M059J (cell line): Measurements from ENCODE around the gene TLCD3A. TPM values are rescaled to one million over a fixed set of nuclear protein-coding genes. Genes with fewer than 3 reads are reported as not detected.
"Not testable (repeated sequence)": the region's sequence is repeated elsewhere in the genome, so short reads cannot be mapped to it uniquely, and the experiment has no call there.

Experiments used
- DNase-seq: peaks from one replicate; pipeline ENCODE4 v3.0.0-alpha.2; 2012; ENCODE audit warnings: low read depth
- total RNA-seq: library from RNA; depleted of rRNA; stranded (reverse); fragments of >200 nt; shearing (Covaris generic); gene quantifications from 2 replicates; pipeline ENCODE4 v1.2.3, GENCODE V29; 2014; rRNA removed

The TLCD3A gene
- total RNA-seq, 1 experiment from 2014 or later, result 37.1 TPM

DNA sequence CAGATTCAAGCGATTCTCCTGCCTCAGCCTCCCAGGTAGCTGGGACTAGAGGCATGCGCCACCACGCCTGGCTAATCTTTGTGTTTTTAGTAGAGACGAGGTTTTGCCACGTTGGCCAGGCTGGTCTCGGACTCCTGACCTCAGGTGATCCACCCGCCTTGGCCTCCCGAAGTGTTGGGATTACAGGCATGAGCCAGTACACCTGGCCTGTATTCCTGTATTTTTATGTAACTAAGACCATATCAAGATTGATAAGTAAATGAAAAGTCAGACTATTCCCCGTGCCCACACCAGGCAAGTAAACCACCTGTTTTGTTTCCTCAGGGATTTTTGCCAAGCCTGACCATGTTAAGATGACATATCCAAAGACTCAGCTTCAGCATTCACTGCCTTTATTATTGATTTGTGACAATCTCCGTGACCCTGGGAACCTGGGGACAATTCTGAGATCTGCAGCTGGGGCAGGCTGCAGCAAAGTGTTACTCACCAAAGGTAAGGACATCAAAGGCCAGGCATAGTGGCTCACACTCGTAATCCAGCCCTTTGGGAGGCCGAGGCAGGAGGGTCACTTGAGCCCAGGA is 55.3 kb downstream of the TLCD3A start:
- no peak for DNase-seq

DNA sequence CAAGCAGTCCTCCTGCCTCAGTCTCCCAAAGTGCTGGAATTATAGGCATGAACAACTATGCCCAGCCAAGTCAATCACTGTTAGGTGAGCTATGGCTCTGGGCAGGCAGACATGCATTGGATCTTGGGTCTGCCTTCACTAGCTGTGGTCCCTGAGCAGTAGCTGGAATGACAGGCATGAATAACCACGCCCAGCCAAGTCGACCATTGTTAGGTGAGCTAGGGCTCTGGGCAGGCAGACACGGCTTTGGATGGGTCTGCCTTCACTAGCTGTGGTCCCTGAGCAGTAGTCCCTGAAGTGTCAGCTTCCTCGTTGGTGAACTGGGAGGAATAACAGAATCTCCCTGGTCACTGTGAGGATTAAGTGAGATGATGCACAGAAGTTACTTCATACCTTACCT is 56.2 kb downstream of the TLCD3A start:
- no peak for DNase-seq

GRCh38 chr17:789160-789840 is 56.9 kb downstream of the TLCD3A start:
- no peak for DNase-seq

DNA sequence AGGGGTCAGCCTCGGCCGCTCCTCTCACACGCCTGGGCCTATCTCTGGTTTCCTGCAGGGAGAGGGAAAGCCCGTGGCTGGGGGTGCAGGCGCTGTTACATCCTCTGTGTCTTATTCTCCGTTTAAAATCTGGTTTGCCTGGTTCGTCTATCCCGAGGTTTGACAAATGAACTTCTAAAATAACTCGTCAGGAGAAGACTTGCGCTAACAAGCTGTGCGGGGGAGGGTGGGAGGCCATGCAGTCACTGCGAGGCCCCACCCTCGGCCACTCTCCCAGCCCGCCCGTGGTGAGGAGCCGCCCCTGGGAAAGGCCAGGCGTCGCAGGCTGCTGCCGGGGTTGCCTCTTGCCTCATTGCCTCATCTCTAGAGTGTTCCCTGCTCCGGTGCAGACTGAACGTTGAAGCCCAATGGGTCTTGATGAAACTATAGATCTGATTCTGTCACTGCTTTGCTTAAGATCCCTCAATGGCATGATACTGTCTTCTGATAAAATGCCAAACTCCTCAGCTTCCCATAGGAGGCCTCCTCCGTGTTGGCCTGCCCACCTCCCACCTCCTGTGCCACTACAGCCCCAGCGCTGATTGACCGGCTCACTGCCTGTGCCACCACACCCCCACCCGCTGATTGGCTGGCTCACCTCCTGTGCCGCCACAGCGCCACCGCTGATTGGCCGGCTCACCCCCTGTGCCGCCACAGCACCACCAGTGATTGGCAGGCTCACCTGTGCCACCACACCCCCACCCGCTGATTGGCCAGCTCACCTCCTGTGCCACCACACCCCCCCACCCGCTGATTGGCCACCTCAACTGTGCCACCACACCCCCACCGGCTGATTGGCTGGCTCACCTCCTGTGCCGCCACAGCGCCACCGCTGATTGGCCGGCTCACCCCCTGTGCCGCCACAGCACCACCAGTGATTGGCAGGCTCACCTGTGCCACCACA is 57.8 kb downstream of the TLCD3A start:
- DNase-seq, result not testable (repeated sequence)

- DNase-seq, result not testable (repeated sequence)
Measured at GRCh38 chr17:790874-791247, 58.5 kb downstream of the TLCD3A start.

- DNase-seq, result no peak
Measured at GRCh38 chr17:791829-792228, 59.4 kb downstream of the TLCD3A start.

DNA sequence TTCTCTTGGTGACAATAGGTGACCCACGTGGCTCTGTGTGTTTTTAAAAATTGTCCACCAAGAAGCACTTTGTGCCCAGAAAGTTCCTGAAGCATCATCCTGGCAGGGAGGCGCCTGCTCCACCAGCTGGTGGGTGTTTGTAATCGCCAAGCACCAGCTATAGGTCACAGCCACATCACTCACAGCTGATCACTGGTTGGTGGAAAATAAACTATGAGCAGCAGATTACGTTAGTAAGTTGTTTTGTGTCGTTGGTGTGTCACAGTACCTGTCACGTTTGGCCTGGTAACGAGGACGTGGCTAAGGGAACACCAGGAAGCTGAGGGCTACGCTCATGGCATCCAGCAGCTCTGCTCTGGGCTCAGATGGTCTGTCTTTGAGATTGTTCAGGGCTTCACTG is 59.9 kb downstream of the TLCD3A start:
- DNase-seq, result peak; percentile 16

Other genes starting within 250 kb of the TLCD3A start
- 6.7 and 10.1 TPM in 2 replicates for gene VPS53, start 17.8 kb upstream of the TLCD3A start, total RNA-seq
- 6.7 and 13.4 TPM in 2 replicates for gene GEMIN4, start 19.7 kb downstream of the TLCD3A start, total RNA-seq
- gene GLOD4, start 49.7 kb downstream of the TLCD3A start, total RNA-seq, result 84.3 and 116 TPM in 2 replicates
- gene MRM3, start 49.8 kb downstream of the TLCD3A start, total RNA-seq, result 12.1 and 19.2 TPM in 2 replicates
- gene NXN, start 247.2 kb downstream of the TLCD3A start, total RNA-seq, result 22.6 and 32.8 TPM in 2 replicates